Measurements from ENCODE around the gene YPEL4. TPM values are rescaled to one million over a fixed set of nuclear protein-coding genes. Genes with fewer than 3 reads are reported as not detected.

The YPEL4 gene
- total RNA-seq, 1 donor from 2014 or later = 0.44 TPM

DNA sequence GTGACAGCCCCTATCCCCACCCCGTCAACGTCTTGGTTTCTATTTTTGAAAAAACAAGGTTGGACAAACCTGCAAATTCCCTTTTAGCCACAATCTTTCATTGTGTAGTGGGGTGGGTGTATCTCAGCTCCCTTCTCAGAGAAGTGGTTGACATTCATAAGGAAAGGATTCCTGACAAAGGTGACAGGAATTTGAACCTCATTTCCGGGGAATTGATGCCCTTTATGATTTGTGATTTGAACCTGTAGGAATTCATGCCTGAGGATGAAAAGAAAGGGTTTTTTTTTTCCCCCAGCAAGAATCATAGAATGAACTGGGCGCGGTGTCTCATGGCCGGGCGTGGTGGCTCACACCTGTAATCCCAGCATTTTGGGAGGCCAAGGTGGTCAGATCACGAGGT lies 14.5 kb downstream of the YPEL4 start:
- intact Hi-C loops (cut with micrococcal nuclease) = no loop called here

DNA sequence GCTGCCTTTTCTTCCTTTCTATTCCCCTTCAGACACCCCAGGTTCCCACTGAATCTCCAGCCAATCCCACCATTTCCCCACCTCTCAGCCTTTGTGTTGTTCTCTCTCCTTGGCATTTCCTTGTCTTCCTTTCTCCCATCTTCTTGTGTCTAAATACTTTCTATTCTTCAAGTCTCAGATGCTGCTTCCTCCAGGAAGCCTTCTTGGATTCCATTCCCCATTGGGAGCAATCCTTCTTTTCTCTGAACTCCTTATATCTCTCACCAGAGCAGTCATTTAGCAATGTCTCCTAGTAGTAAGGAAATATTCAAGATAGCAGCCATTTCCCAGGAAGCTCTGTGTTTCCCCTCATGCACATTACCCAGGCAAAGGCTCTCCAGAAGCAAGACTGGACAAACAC lies 15.4 kb downstream of the YPEL4 start:
- intact Hi-C loops (cut with micrococcal nuclease) = no loop called here

DNA sequence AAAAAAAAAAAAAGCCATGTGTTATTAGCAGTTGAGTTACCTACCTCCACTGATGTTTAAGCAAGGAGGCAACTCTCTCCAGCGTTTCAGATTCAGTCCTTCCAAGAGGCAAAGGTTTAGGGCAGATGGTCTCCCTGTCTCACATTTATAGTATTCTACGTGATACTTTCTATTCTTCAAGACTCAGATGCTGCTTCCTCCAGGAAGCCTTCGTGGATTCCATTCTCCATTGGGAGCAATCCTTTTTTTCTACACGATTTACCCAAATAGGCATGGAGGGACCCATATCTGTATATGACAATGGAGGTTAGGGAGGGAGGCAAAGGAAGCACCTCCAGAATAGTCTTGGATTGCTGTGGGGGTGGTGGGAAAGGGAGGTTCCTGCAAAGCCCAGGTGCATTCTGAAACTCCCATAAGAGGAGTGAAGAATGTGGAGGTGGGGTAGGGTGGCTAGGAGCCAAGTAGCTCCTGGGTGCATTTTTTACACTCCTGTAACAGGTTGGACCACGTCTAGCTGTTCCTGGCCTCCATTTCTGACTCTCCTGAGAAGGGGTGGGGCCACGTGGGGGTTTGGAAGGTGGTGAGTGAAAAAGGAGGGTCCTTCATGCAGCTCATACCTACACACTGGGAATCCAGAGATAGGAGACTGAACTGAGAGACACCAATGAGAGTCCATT lies 16.2 kb downstream of the YPEL4 start:
- intact Hi-C loops (cut with micrococcal nuclease) = no loop called here

DNA sequence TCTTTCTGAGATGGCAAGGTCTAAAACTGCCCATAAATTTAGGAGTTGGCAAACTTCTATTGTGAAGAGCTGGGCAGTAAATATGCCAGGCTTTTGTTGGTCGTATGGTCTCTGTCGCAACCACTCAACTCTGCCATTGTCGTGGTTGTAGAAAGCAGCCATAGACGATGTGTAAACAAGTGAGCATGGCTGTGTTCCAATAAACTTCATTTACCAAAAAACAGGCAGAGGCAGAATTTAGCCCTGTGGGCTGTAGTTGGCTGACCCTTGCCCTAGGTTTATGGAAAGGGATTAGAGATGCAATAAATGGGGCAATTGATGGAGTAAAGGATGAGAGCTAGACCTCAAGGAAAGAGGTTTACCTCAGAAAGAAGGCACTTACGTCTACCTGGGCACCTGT lies 17.6 kb downstream of the YPEL4 start:
- intact Hi-C loops (cut with micrococcal nuclease) = no loop called here

DNA sequence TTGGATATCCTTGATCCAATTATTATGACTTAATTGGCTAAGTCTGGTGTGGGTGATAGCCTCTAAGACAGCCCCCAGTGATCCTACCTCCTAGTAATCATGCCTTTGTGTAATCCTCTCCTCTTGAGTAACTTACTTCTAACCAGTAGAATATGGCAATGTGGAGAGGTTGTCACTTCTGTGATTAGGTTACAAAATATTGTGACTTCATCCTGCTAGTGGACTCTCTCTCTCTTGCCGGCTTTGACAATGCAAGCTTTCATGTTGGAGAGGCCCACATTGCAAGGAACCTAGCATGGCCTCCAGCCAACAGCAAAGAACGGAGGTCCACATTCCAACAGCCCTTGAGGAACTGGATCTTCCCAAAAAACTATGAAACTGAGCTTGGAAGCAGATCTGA lies 19.5 kb downstream of the YPEL4 start:
- intact Hi-C loops (cut with micrococcal nuclease) = no loop called here

DNA sequence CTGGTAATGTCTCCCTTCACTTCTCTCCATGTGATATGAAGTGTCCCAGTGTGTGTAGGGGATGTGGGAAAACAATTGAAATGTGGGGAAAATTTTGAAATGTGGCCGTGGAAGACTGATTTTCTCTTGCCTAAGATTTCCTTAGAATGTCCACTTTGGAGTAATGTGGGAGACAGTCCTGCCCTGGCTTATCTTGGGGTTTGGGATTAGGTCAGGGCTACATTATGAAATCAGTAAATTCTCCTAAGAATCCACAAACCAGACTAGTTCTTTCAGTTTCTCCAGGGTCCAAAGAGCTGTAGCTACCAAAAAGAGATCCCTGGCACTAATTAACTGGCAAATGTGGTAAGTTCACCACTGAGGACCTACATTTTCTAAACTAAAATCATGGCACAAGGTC lies 22.8 kb downstream of the YPEL4 start:
- intact Hi-C loops (cut with micrococcal nuclease) = no loop called here

DNA sequence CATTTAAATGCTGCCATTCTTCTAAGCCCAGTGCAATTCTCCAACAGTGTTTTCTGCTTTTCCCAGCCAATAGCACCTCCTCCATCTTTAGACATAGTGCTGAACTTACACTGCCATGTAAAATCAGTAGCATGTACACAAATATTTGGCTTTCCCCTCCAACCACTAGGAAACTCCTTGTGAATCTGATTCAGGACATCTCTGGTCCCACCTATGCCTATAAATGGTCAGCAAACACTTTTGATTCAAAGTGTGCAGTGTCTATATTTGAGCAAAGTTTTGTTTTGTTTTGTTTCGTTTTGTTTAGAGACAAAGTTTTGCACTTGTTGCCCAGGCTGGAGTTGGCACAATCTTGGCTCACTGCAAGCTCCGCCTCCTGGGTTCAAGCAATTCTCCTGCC lies 24.8 kb downstream of the YPEL4 start:
- intact Hi-C loops (cut with micrococcal nuclease) = no loop called here

DNA sequence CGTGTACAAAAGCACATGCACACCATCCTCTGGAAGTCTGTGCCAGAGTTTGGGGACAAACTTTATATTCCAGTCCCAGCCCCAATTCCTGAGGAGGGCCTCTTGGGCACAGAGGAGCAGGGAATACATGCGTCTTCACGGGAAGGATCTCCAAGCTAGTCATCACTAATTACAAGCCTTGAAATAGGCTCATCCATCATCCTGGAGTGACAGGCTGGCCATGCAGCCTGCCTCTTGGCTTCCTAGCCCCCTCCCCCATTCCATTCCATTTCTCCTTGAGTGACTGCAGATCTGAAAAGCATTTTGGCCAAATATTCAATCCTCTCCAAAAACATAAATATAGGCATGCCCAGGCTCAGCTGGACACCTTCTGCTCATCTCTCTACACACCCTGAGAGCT lies 27.4 kb downstream of the YPEL4 start:
- intact Hi-C loops (cut with micrococcal nuclease) = no loop called here

DNA sequence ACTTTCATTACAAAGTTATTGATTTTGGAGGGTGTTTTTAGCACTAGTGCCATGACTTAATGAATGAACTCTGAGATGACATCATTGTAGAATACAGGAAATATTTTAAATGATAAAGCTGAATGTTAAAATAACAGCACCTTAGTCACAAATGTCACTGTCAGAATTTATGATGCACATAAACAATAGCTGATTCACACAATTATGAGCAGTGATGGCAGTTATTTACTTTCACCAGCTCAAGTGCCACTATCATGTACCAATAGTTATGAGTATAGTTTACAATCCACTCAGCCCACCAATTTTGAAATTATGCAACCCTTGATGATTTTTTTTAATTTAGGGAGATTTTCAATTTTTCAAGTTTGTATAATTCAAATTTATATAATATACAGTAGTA lies 29.2 kb downstream of the YPEL4 start:
- intact Hi-C loops (cut with micrococcal nuclease) = no loop called here

DNA sequence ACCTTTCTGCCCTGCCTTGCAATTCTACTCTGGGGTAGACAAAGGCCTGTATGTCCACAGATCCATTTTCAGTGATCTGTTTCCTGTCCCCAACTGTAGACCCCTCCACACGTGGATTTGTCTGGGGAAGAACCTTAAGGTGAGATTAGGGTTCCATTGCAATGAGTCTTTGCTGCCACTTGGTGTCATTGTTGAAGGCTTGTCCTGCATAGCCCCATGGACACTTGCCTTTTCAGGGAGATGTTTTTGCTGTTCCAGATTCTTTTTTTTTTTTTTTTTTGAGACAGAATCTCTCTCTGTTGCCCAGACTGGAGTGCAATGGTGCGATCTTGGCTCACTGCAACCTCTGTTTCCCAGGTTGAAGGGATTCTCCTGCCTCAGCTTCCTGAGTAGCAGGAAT lies 30.4 kb downstream of the YPEL4 start:
- intact Hi-C loops (cut with micrococcal nuclease) = no loop called here

DNA sequence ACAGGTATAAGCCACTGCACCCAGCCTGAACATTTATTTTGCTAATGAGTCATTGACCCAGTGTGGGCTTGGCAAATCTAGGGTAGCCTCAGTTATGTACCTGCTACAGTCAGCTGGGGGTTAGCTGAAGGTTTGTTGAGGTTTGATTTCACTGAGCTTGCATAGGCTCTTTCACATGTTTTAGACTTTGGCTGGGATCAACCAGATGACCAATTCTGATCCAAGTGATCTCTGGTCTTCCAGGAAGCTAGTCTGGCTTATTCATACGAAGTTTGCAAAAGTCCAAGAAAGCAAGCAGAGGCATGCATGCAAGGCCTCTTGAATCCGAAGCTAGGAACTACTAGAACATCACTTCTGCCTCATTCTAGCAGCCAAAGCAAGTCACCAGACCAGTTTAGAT lies 31.3 kb downstream of the YPEL4 start:
- intact Hi-C loops (cut with micrococcal nuclease) = no loop called here

DNA sequence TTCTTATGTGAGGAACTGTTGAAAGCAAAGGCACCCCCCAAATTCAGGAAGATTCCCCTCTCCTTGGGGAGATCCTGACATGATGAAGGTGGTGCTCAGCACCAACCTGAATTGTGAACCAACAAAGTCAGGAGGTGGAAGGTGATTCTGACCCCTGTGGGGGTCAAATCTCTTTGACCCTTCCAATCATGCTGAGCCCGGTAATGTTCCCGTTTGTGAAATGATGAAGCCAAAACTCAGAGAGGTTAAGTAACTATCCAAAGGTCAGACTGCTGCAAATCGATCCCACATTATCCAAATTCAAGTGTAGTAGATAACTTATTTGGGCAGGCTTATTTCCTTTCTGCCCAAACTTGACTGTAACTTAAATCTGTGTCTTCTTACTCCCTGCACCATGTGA lies 33.1 kb downstream of the YPEL4 start:
- intact Hi-C loops (cut with micrococcal nuclease) = no loop called here

DNA sequence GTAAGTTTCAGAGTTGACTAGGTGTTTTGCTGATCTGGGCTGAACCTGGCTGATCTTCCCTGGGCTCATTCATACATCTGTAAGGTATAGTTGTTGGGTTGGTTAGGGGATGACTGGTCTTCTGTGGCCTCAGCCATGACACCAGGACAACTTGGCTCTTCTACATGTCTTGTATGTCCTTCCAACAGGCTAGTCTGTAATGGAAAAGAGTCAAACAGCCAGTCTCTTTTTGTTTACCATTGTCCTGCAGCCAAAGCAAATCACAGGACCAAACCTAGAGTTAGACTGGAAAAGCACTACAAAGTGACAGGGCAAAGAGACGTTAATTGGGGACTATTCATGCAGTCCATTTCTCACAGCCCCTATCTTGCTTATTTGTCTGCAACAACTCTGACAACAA lies 34.4 kb downstream of the YPEL4 start:
- intact Hi-C loops (cut with micrococcal nuclease) = no loop called here

DNA sequence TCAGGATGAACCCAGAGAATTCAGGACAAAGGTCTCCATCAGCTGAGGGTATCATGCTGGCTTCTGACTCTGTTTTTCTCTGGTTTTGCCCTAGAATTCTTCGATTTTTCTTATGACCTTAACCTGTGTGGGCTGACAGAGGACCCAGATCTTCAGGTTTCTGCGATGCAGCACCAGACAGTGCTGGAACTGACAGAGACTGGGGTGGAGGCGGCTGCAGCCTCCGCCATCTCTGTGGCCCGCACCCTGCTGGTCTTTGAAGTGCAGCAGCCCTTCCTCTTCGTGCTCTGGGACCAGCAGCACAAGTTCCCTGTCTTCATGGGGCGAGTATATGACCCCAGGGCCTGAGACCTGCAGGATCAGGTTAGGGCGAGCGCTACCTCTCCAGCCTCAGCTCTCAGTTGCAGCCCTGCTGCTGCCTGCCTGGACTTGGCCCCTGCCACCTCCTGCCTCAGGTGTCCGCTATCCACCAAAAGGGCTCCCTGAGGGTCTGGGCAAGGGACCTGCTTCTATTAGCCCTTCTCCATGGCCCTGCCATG lies 35.4 kb downstream of the YPEL4 start:
- intact Hi-C loops (cut with micrococcal nuclease) = no loop called here

DNA sequence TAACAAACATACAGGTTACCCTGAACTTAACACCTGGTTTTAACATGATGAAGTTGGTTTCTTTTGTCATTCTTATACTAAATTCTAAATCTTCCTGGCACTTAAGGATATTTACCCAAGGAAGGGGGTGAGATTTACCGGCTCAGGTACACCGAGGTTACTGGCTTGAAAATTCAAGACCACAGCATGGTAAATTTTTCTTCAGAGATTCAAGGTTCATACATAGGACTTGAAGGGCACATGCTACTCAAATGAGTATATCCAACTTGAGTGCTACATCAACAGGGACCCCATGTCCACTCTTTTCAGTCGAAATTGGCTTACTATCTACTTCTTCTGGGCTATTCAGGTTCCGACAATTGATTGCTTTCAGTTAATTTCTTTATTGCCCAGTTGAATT lies 39.5 kb downstream of the YPEL4 start:
- intact Hi-C loops (cut with micrococcal nuclease) = no loop called here

DNA sequence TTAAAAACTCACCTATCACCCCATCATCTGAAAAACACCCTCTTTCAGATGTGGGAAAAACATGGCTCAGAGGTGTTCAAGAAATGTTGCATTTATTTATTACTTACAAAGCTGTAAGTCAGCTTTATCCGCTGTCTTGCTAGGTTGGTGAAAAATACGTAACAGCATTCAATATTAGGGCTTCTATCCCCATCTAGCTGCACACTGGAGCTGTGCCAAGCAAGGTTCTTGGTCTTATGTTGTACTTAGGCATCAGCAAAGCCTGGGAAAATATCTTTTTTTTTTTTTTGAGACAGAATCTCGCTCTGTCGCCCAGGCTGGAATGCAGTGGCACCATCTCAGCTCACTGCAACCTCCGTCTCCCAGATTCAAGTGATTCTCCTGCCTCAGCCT lies 44.7 kb downstream of the YPEL4 start:
- intact Hi-C loops (cut with micrococcal nuclease) = no loop called here

DNA sequence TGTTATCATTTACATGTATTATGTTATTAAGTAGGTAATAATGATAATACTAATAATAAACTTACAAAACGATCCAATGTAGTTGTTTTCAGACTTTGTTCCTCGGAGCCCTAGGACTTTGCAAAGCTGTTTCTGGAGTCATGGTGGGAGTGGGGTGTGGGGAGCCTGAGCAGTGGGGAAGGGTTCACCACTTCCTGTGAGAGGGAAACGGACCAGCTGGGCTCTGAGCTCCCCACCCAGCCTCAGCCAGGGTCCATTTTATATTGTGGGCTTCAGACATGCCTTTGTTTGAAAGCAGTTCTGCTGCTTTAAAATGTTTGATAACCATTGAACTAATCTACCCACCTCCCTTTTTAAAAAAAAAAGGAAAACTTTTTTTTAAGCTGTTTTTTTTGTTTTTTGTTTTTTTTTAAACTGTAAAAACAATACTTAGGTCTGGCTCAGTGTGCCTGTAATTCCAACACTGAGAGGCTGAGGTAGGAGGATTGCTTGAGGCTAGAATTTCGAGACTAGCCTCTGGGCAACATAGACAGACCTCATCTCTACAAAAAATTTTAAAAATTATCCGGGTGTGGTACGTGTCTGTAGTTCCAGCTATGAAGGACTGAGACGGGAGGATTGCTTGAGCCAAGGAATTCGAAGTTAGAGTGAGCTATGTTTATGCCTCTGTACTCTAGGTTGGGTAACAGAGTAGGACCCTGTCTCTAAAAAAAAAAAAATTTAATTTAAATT lies 45.2 kb downstream of the YPEL4 start:
- intact Hi-C loops (cut with micrococcal nuclease) = no loop called here

DNA sequence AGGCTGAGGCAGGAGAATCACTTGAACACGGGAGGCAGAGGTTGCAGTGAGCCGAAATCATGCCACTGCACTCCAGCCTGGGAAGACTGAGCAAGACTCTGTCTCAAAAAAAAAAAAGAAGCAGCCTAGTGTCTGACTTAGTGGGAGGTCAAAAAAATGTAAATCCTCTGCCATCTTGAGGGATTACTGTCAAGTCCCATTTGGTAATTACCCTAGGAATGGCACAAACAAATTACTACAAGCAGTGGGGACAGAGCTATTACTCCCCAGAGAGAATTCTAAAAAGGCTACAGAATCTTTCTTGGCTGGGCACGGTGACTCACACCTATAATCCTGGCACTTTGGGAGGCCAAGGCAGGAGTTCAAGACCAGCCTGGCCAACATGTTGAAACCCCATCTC lies 48.4 kb downstream of the YPEL4 start:
- intact Hi-C loops (cut with micrococcal nuclease) = no loop called here

DNA sequence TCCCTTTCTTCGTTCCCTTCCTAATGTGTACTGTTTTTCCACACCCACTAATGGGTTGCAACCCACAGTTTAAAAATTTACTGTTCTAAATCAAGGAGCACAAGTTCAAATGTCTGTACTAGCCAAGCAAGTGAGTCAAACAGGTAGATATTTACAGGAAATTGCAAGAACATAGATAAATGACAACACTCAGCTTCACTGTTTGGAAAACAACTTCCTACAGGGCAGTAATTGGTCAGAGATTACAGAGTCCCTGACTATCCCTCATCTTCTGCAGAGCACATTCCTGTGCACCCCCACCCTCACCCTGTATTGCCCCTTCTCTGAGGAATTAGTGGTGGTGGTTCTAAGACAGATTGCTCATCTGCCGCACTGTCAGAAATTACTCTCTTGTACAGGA lies 50.3 kb downstream of the YPEL4 start:
- intact Hi-C loops (cut with micrococcal nuclease) = no loop called here

DNA sequence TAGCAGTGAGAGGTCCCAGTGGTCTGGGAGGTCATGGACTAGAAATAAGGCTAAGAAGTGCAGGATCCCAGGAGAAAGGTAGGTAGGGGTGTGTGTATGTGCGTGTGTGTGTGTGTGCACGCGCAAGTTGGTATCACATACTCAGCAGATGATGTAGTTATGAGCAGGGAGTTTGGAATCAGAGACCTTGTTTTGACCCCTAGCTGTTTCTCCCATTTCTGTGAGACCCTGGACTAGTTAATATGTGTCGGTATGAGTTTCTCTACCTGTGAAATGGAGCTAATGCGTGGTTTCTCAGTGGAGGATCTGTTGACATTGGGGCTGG lies 50.9 kb downstream of the YPEL4 start:
- intact Hi-C loops (cut with micrococcal nuclease) = no loop called here

DNA sequence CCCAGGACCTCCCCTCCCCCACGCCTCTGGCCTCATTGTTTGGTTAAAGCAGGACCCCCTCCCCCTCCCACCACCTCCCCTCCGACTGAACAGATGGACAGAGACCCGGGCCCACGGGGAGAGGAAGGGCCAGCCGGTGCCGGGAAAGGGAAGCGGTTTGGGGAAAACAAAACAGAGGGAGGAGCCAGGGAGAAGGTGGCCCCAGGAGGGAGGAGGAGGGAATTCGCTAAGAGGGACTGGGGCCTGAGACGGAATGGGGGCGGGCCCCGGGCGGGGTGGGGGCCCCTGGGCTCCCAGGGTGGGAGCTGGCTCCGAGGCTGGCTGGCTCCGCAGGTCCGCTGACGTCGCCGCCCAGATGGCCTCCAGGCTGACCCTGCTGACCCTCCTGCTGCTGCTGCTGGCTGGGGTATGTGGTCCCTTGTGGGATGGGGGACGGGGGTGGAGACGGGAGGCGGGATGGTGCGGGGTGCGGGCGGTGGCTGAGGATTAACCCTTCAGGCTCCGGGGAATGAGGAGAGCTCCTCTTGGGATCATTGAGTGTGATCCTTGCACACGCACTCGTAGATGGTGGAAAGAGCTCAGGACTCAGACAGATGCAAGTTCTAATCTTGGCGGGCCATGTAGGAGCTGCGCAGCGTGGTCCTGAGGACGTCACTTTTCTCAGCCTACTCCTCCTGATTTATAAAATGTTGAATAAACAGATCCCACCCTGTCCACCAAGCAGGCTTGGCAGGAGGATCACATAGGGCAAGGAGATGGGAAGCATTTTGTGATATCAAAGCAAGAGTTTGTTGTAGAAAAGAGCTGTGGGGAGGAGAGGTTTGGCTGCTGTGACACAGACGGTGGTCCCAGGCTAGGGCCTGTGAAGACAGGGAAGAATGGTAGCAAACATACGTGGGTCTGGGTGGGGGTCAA lies 51.5 kb downstream of the YPEL4 start:
- intact Hi-C loops (cut with micrococcal nuclease) = no loop called here

DNA sequence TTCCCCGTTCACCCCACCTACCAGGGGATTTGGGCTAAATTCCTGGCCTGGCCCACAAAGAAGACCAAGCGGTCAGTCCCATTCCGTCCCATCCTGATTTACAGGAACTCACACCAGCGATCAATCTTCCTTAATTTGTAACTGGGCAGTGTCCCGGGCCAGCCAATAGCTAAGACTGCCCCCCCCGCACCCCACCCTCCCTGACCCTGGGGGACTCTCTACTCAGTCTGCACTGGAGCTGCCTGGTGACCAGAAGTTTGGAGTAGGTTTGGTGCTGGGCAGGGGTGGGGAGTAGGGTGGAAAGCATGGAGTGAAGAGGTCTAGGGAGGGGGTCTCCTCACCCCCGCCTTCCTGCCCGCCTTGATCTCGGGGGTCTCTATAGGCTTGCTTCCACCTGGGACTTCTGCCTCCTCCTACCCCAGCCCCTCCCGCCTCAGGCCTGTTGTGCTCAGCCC lies 52.2 kb downstream of the YPEL4 start, which contains the start of gene SERPING1:
Gene SERPING1, plus strand, starts transcription at position 225 of the 455 bp plus-strand sequence. CDS start 586 bp downstream, outside the sequence.
- intact Hi-C loops (cut with micrococcal nuclease) = no loop called here
